Inferior parietal cortex (tissue), 1 donor: ENCODE measurements around the gene KCNIP3.

Experiments used
- DNase-seq: peaks from one replicate; pipeline ENCODE4 v3.0.0-alpha.2; 2016; ENCODE audit errors: extremely low spot score

KCNIP3 gene

GRCh38 chr2:95274291-95275150, 22.6 kb upstream of the KCNIP3 start, which contains the start of gene PROM2:
TSS of gene PROM2 (plus strand) at chr2:95274449. CDS start at chr2:95274586, 137 bp downstream.
- no peak for DNase-seq

- DNase-seq, result no peak
Measured at GRCh38 chr2:95275151-95275515, 22.0 kb upstream of the KCNIP3 start.

DNA sequence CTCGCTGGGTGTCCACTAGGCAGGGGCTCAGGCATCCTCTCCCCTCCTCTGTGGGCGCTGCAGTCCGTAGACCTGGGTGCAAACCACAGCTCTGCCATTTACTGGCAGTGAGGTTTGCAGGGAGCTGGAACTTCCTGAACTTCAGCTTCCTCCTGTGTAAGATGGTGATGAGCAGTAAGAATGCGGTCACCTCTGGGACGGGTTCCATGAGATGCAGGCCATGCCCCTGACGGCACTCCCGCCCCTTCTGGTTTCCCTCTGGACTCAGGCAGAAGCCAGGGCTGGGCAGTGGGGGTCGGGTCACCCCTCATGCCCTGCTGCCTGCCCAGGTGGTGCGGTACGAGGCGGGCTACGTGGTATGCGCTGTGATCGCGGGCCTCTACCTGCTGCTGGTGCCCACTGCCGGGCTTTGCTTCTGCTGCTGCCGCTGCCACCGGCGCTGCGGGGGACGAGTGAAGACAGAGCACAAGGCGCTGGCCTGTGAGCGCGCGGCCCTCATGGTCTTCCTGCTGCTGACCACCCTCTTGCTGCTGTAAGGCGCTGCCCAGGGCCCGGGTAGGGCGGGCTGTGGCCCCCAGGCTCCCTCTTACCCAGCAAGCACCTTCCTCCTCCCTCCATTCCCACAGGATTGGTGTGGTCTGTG, 21.4 kb upstream of the KCNIP3 start:
- no peak for DNase-seq

DNA sequence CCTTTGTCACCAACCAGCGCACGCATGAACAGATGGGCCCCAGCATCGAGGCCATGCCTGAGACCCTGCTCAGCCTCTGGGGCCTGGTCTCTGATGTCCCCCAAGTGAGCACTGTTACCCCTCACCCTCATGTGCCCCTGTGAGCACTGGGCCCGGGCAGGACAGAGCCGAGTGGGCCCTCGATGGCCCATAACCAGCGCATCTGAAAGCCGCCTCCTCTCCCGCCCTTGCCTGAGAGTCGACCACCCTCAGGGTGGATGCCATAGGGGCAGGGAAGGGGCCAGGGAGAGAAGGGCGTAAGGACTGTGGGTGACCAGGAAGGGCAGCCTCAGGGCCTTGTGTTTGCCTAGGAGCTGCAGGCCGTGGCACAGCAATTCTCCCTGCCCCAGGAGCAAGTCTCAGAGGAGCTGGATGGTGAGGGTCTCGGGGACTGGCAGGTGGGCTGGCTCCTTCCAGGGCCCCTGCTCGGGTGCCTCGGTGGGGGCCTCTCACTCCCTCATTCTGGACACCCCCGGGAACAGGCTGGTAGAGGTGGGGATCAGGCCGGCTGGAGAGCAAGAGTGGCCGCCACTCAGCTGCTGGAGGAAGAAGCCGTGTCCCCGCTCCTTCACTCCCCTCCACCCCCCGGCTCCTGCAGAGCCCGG, 20.8 kb upstream of the KCNIP3 start:
- DNase-seq, result no peak

DNA sequence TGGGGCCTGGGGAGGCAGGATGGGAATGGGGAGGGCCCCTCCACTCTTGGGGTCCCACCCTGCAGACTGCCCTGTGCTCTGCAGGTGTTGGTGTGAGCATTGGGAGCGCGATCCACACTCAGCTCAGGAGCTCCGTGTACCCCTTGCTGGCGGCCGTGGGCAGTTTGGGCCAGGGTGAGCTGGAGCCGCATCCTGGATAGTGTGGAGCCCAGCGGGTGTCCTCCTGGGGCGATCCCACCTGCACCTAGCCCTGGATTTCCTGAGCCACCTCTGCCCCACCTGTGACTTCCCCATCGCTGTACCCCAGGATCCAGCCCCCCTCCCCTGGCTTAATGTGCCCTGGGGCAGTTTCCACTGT, 20.3 kb upstream of the KCNIP3 start:
- DNase-seq, result no peak

DNA sequence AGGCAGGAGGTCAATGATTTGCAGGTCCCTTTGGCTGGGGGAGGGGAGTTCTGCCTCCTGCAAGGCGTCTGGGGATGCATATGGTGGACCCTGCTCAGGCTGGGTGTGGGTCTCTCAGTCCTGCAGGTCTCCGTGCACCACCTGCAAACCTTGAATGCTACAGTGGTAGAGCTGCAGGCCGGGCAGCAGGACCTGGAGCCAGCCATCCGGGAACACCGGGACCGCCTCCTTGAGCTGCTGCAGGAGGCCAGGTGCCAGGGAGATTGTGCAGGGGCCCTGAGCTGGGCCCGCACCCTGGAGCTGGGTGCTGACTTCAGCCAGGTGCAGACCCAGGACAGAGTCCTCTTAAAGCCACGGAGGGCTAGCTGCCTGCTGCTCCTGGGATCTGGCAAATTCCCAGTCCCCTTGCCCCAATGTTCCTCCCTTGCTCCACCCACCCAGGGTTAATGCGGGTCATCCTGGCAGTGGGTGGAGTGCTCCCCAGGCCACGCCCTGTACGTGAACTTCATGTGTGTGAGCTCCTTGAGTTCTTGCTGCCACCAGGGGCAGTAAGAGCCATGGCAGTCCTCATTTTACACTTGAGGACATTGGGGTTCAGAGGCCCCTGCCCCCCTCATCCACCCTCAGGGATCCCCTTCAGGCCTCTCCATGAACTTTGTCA, 19.8 kb upstream of the KCNIP3 start:
- no peak for DNase-seq

GRCh38 chr2:95278051-95278471, 19.1 kb upstream of the KCNIP3 start:
- no peak for DNase-seq

- DNase-seq, result no peak
Measured at GRCh38 chr2:95278637-95279225, 18.4 kb upstream of the KCNIP3 start.

DNA sequence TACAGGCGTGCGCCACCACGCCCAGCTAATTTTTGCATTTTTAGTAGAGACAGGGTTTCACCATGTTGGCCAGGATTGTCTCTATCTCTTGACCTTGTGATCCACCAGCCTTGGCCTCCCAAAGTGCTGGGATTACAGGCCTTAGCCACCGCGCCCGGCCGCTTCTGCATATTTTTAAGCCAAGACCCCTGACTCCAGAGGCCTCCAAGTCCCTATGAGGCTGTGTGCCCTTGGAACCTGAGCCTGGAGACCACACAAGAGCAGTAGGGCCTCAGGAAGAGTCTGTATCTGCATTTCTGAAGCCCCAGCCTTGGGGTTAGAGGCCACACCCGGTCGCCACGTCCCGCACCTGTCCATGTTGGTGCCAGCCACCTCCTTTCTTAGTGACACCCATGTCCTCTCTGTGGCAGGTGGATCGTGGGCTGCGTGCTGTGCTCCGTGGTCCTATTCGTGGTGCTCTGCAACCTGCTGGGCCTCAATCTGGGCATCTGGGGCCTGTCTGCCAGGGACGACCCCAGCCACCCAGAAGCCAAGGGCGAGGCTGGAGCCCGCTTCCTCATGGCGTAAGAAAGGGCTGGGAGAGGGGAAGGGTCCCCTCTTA, 17.6 kb upstream of the KCNIP3 start:
- DNase-seq, result no peak

- DNase-seq, result no peak
Measured at GRCh38 chr2:95281071-95281470, 16.1 kb upstream of the KCNIP3 start.

DNA sequence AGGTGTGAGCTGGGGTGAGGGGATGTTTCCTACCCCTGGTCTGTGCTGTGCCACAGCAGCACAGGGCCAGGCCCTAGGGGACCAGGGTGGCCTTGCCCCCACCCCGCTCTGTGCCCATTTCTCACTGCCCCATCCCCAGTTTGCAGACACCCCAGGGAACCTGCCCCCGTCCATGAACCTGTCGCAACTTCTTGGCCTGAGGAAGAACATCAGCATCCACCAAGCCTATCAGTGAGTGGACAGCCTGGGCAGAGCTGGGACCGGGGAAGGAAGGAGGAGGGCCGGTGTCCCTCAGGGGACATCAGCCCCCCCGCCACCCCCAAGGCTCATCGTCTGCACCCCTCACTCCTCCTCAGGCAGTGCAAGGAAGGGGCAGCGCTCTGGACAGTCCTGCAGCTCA, 15.4 kb upstream of the KCNIP3 start:
- DNase-seq, result no peak

GRCh38 chr2:95282458-95282857, 14.7 kb upstream of the KCNIP3 start:
- DNase-seq, result no peak

DNA sequence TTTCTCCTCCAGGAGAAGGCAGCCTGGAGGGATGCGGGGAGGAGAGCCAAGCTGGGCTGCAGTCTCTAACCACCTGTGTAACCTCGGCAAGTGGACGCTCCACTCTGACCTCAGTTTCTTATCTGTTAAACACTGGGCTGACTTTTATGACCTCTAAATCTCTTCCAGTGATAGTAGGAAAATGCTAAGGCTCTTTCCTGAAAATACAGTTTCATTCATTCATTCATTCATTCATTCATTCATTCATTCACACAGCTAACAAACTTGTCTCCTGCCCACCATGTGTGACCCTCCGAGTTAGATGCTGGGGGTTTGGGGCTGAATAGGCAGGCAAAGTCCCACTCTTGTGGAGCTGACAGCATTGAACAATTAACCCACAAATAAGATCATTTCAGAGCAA, 13.6 kb upstream of the KCNIP3 start:
- no peak for DNase-seq

DNA sequence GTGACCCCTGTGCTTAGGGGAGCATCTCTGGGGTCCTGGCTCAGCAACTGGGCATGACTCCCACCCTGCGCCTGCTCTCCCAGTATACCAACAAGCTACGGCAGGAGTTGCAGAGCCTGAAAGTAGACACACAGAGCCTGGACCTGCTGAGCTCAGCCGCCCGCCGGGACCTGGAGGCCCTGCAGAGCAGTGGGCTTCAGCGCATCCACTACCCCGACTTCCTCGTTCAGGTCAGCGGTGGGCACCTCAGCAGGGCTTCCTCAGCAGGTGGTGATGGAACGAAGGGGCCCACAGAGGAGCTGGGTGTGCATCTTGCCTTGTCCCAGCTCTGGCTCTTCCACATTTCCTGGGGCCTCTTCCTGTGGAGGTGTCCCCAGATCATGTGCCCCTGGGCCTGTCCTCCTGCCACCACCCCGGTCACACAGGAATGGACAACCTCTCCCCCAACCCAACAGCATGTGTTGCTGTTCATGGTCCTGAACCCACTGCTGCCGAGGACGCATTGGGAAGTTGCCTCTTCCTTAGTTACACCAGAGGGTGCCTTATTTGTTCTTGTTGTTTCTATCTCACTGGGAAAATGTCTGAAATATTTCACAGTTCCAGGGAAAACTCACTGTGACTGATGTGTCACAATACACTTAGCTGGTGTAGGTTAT, 12.1 kb upstream of the KCNIP3 start:
- DNase-seq, result no peak

- no peak for DNase-seq
Measured at GRCh38 chr2:95285542-95285932, 11.6 kb upstream of the KCNIP3 start.

DNA sequence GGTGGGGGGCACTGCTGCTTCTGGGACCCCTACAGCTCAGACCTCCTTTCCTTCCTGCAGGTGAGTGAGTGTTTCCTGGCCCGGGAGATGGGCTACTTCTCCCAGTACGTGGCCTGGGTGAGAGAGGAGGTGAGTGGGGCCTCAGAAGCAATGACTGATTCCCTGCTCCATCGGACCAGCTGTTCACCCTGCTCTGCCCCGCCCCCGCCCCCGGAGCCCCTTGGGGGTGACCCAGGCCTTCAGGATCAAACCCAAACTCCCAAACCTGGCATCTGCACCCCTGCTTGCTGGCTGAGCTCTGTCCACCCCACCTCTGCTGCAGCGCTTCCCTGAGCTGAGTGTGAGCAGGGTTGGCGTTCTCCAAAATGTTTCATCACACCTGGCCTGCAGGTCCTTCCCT, 9.8 kb upstream of the KCNIP3 start:
- no peak for DNase-seq

DNA sequence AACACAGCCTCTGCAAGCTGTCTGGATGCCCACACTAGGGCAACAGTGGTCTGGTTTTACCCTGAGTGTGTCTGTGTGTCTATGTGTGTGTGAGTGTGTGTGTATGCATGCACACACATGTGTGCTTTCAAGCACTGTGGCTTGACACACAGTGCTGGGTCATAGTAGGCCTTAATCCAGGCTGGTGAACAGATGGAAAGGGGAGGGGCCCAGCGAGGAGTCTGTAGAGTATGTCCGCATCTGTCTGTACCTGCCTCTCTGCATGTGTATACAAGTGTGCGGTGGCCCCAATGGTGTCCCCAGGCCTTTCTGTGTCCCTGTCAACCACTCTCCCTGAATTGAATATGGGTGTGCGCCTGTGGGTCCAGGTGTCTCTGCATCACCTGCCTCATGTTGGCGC, 9.3 kb upstream of the KCNIP3 start:
- no peak for DNase-seq

GRCh38 chr2:95289253-95289652, 7.9 kb upstream of the KCNIP3 start:
- no peak for DNase-seq

- DNase-seq, result no peak
Measured at GRCh38 chr2:95291222-95291621, 5.9 kb upstream of the KCNIP3 start.

DNA sequence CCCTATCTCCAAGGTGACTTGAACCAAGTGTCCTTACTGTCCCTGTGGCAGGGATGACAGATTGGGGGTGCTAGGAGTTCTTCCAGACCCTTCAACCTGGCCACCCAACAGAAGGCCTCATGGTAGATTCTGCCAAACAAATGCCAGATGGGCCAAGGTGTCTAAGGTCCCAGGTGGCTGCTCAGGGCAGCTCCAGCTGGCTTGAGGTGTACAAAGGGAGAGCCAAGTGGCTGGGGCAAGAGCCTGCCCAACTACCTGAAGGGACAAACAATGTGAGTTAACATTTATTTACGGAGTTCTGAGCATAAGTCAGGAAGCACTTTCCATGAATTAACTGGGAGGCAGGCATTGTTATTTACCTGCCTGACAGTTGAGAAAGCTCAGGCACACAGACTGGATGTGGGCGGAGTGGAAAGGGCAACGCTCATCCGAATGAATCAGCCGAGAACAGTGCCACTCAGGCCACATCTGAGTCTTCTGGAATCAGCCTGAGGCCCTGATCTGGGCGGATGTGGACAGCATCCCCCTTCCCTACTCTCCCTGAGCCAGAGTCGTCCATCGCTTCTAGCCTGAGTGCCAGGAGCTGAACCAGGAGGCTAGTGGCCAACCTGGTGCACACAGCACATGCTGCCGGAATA, 4.4 kb upstream of the KCNIP3 start:
- no peak for DNase-seq
